ENCODE measurements around the gene EFNA1.
A peak's percentile ranks its signal among the peaks of the same experiment; 100 is the strongest.
"Not testable (repeated sequence)": the region's sequence is repeated elsewhere in the genome, so short reads cannot be mapped to it uniquely, and the experiment has no call there.

The EFNA1 gene

DNA sequence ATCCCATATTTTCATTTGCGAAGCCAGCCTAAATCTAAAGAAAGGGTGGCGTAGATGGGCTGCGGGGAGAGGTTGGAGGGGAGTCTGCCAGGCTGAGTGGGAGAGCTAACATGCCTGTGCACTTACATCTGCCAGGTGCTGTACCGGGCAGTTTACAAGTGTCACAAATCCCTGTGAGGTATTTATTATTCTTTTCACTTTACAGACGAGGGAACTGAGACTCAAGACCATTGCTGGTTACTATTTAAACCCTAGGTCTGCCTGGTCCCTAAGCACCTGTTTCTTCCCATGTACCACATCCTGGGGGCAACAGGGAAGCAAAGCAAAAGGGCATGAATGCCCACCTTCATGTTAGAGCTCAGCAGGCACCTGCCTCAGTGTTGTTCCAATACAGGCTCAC is 19.4 kb upstream of the EFNA1 start:
- no peaks in the 10 kb centered on the region for H3K4me1 Mint-ChIP-seq (ENCODE audit: low read depth)
- no peaks in the 10 kb centered on the region for H3K9me3 Mint-ChIP-seq
- no peak overlapping the region for H3K4me3 Mint-ChIP-seq
- H3K36me3 Mint-ChIP-seq (ENCODE audit: low read depth) = no peaks in the 10 kb centered on the region
- H3K27me3 Mint-ChIP-seq = no peaks in the 10 kb centered on the region
- no peak overlapping the region for H3K27ac Mint-ChIP-seq

DNA sequence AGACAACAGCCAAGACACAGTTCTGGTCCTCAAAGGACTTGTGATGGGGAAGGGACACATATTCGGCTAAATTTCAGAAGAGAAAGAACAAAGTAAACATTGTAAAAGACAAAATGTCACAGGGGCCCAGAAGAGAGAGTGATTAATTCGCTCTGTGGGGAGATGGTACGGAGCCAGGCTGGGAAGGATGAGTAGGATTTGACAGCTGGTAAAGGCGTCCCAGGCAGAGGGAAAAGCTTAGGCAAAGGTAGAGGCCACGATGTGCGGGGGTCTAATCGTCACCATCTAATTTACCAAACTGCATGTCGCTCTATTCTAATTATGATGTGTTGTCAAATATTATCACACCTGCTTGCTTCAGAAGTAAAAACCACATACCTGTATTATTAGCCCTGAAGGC is 17.3 kb upstream of the EFNA1 start:
- H3K4me3 Mint-ChIP-seq = no peak overlapping the region
- no peaks in the 10 kb centered on the region for H3K9me3 Mint-ChIP-seq

DNA sequence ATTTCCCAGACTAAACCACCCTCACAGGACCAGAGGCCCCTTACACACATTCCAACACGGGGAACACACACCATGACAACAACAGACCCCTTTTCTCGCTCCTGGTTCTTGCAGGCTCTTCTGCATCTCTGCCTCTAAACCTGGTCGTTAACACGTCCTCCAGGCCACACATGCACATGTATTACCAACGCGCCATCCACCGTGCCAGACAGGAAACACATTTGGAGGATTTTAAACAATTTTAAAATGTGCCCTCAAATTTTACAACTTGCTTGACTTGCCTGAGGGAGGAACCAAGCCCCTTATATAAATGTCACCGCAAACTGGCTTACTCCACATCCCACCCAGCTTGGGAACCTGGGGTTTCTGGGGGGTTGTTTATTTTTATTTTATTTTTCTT is 16.9 kb upstream of the EFNA1 start:
- Mint-ChIP-seq H3K4me1 (ENCODE audit: low read depth) (no peaks in the 10 kb centered on the region), H3K9me3 (no peaks in the 10 kb centered on the region), H3K4me3 (no peak overlapping the region), H3K27ac (no peak overlapping the region), H3K36me3 (ENCODE audit: low read depth) (no peaks in the 10 kb centered on the region), H3K27me3 (no peaks in the 10 kb centered on the region)

More for the DNA sequence above, 17.3 kb upstream of the EFNA1 start:
- Mint-ChIP-seq H3K27ac (no peak overlapping the region), H3K4me1 (ENCODE audit: low read depth) (no peaks in the 10 kb centered on the region), H3K27me3 (no peaks in the 10 kb centered on the region), H3K36me3 (ENCODE audit: low read depth) (no peaks in the 10 kb centered on the region)

DNA sequence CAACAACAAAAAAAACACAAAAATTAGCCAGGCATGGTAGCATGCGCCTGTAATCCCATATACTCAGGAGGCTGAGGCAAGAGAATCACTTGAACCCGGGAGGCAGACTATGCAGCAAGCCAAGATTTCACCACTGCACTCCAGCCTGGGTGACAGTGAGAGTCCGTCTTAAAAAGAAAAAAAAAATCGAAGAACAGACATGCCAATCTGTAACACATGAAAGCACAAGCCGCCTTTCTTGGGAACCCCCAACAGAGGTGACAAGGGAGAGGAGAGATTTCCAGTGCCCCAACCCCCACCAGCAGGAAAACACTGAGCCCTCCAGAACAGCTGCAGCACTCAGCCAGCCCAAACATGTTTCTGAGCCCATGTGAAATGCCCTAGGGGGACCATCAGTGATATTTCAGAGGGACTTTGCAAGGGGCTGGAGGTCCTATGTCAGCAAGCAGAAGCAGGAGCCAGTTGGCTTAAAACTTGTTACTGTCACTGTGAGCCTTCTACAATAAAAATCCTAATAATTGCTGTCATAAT is 14.2 kb upstream of the EFNA1 start:
- H3K4me3 Mint-ChIP-seq = no peak overlapping the region
- H3K9me3 Mint-ChIP-seq = no peaks in the 10 kb centered on the region
- H3K36me3 Mint-ChIP-seq (ENCODE audit: low read depth) = no peaks in the 10 kb centered on the region
- no peaks in the 10 kb centered on the region for H3K27me3 Mint-ChIP-seq
- H3K27ac Mint-ChIP-seq = no peak overlapping the region
- no peaks in the 10 kb centered on the region for H3K4me1 Mint-ChIP-seq (ENCODE audit: low read depth)

DNA sequence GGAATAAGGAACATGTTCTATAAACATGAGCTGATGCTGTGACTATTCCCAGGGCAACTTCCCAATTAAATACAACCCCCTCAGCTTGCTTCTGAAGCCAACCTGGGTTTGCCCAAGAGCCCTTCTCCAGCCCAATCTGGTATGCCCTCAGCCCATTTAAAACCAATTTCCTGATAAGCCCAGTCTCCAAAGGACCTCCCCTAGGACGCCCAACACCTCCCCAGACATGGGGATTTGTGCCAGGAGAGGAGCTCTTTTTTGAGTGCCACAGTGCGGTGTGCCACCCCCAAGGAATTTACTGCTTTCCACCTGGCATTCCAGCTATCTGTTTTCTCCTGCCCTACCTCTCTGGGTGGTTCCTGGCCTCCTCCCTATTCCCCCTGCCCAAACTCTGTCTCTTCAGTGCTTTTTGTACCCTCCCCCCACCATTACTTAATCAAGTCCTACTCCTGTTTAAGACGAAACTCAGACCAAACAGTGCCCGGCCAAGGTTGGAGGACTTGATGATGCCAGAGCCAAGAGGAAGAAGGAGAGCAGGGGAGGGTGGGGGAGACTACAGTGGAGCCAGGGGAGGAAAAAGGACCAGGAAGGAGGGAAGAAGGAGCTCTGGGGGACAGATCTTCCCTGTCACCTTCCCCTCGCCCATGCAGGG is 11.4 kb upstream of the EFNA1 start:
- H3K36me3 Mint-ChIP-seq (ENCODE audit: low read depth) = no peaks in the 10 kb centered on the region
- H3K27me3 Mint-ChIP-seq = no peaks in the 10 kb centered on the region
- H3K27ac Mint-ChIP-seq = no peak overlapping the region
- no peaks in the 10 kb centered on the region for H3K9me3 Mint-ChIP-seq
- no peak overlapping the region for H3K4me3 Mint-ChIP-seq
- H3K4me1 Mint-ChIP-seq (ENCODE audit: low read depth) = no peaks in the 10 kb centered on the region

DNA sequence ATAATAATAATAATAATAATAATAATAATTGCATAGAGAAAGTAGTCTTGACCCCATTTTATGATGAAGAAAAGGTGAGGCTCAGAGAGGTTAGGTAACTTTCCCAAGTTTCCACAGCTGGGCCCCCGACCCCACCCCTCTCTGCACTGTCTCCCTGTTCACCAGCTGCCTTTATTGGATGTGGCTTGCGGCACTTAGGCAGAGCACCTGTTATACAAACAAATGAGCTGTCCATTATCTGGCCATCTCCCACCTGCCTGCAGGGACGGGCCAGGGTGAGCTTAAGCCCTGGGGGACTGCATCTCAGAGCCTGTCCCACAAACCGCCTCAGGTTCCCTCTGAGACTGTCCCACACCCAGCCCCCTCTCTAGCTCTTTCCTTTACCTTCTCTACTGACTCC is 10.1 kb upstream of the EFNA1 start:
- H3K4me1 Mint-ChIP-seq (ENCODE audit: low read depth) = no peaks in the 10 kb centered on the region
- no peak overlapping the region for H3K4me3 Mint-ChIP-seq
- H3K27me3 Mint-ChIP-seq = no peaks in the 10 kb centered on the region
- no peaks in the 10 kb centered on the region for H3K9me3 Mint-ChIP-seq
- H3K36me3 Mint-ChIP-seq (ENCODE audit: low read depth) = no peaks in the 10 kb centered on the region
- H3K27ac Mint-ChIP-seq = no peak overlapping the region

DNA sequence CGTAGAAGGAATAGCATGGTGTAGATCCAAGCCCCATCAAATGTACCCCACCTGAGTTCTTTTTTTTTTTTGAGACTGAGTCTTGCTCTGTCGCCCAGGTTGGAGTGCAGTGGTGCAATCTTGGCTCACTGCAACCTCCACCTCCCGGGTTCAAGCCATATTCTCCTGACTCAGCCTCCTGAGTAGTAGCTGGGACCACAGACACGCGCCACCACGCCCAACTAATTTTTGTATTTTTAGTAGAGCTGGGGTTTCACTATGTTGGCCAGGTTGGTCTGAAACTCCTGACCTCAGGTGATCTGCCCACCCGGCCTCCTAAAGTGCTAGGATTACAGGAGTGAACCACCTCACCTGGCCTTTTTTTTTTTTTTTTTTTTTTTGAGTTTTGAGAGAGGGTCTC is 9.6 kb upstream of the EFNA1 start:
- H3K4me1 Mint-ChIP-seq (ENCODE audit: low read depth); H3K36me3 Mint-ChIP-seq (ENCODE audit: low read depth); H3K27me3 Mint-ChIP-seq; H3K27ac Mint-ChIP-seq; H3K9me3 Mint-ChIP-seq; H3K4me3 Mint-ChIP-seq: not testable (repeated sequence)

DNA sequence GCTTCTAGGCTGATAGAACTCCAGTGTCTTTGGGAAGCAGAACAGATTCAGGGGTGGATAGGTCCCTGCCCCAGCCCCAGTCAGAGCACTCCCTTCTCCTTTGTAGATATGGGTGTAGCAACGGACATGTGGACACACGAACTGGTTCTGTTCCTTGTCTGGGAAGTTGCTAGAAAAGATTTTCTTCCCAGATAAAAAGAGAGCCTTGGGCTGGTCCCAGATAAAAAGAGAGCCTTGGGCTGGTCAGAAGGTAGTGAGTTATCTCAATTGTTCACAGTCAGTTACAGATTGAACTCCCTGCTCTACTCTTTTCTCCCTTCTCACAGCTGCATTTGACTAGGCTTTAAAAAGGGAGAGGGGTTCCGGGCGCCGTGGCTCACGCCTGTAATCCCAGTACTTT is 7.4 kb upstream of the EFNA1 start:
- Mint-ChIP-seq H3K27me3 (no peaks in the 10 kb centered on the region), H3K4me3 (no peak overlapping the region), H3K9me3 (no peaks in the 10 kb centered on the region), H3K27ac (no peak overlapping the region), H3K36me3 (ENCODE audit: low read depth) (no peaks in the 10 kb centered on the region), H3K4me1 (ENCODE audit: low read depth) (no peaks in the 10 kb centered on the region)

DNA sequence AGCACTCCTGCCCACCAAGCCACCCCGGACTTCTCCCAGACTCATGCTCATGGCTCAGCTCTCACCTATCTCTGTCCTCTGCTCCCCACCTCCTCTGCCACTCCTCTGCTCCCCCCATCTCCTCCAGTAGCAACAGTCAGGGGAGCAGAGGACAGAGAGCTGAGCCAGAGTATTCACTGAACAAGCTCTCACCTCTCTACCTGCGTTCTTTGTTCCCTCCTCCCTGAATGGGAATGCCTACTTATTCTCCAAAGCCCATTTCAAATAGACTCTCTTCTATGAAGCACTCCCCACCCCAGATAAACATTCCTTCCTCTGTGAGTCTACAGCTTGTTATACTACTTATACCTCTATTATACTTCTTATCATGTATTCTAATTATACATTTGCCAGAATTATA is 6.4 kb upstream of the EFNA1 start:
- Mint-ChIP-seq H3K4me3 (no peak overlapping the region), H3K36me3 (ENCODE audit: low read depth) (no peaks in the 10 kb centered on the region), H3K27ac (no peak overlapping the region), H3K9me3 (no peaks in the 10 kb centered on the region), H3K4me1 (ENCODE audit: low read depth) (peaks cover 3% of the 10 kb centered on the region), H3K27me3 (no peaks in the 10 kb centered on the region)

DNA sequence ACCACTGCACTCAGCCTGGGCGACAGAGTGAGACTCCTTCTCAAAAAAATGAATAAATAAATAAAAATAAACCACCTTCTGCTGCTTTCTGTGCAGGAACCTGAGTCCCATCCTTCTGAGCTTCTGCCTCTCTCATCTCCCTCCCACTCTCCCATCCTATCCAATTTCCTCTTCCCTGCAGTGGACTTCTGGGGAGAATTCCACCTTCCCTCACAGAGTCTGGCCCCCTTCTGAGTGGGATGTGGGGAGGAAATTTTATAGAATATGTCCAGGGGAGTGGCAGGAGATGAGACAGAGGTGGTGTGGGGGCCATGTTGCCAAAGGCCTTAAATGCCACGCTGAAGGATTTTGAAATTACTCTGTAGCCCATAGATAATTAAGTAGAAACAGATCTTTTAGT is 5.4 kb upstream of the EFNA1 start:
- H3K36me3 Mint-ChIP-seq (ENCODE audit: low read depth) = no peaks in the 10 kb centered on the region
- H3K27ac Mint-ChIP-seq = no peak overlapping the region
- peaks cover 7% of the 10 kb centered on the region for H3K27me3 Mint-ChIP-seq
- no peak overlapping the region for H3K4me3 Mint-ChIP-seq
- H3K4me1 Mint-ChIP-seq (ENCODE audit: low read depth) = peaks cover 10% of the 10 kb centered on the region
- no peaks in the 10 kb centered on the region for H3K9me3 Mint-ChIP-seq

DNA sequence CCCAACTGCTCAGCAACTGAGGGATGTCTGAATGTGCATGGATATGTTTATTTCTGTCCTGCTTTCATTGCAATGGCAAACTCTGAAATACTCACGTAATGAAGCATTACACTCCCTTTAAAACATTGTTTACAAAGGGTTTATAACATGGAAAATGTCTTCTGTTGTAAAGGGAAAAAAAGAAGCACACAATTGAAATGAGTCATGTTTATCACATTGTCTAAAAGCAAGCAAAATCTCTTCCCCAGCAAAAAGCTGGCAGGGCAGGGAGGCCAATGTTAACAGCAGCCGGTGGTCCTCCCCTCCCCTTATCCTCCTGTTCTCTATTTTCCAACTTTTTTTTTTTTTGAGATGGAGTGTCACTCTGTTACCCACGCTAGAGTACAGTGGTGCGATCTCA is 3.9 kb upstream of the EFNA1 start:
- H3K4me3 Mint-ChIP-seq = no peak overlapping the region
- no peaks in the 10 kb centered on the region for H3K9me3 Mint-ChIP-seq
- H3K27ac Mint-ChIP-seq = no peak overlapping the region
- no peaks in the 10 kb centered on the region for H3K36me3 Mint-ChIP-seq (ENCODE audit: low read depth)
- H3K4me1 Mint-ChIP-seq (ENCODE audit: low read depth) = peaks cover 23% of the 10 kb centered on the region
- H3K27me3 Mint-ChIP-seq = peaks cover 16% of the 10 kb centered on the region

DNA sequence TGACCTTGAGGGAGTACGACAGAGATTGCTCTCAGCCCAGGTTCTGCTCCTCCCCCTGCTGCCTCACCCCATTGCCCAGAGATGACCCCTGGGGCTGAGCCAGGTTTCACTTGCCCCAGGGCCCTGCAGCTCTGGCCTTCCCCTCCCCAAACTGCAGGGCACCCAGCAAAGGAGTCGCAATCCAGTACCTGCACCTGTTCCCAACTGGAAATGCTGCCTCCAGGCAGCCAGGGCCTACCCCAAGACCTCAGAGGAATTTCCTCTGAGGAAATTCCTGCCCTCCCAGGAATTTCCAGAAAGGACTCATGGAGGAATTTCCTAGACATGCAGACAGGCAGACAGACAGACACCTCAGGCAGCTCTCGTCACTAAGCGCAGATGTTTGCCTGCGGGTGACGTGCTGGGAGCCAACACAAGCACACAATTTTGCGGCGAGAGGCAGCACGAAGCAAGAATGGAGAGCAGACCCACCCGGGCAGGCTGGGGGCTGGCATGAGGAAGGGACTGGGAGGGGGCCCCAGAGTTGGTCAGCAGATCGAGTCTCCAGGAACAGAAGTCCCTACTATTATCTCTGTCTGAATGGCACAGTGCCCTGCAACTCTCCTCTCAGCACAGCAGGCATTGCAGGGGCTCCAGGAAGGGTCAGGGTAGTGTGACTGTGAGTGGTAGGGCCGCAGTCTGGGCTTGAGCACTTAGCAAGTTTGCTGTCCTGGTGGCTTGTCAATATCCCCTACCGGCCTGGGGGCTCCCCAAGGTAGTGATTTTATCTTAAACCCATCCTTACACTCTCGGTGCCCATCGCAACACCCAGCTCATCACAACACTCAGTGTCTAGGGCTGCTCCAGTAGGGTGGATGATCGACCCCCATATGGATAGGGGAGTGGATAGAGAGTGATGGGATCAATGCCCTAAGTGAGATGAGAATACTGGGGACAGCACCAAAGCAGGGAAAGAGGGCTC is 2.9 kb upstream of the EFNA1 start:
- no peaks in the 10 kb centered on the region for H3K9me3 Mint-ChIP-seq
- H3K27ac Mint-ChIP-seq = no peak overlapping the region
- H3K4me3 Mint-ChIP-seq = no peak overlapping the region
- H3K4me1 Mint-ChIP-seq (ENCODE audit: low read depth) = peaks cover 33% of the 10 kb centered on the region
- no peaks in the 10 kb centered on the region for H3K36me3 Mint-ChIP-seq (ENCODE audit: low read depth)
- peaks cover 16% of the 10 kb centered on the region for H3K27me3 Mint-ChIP-seq

DNA sequence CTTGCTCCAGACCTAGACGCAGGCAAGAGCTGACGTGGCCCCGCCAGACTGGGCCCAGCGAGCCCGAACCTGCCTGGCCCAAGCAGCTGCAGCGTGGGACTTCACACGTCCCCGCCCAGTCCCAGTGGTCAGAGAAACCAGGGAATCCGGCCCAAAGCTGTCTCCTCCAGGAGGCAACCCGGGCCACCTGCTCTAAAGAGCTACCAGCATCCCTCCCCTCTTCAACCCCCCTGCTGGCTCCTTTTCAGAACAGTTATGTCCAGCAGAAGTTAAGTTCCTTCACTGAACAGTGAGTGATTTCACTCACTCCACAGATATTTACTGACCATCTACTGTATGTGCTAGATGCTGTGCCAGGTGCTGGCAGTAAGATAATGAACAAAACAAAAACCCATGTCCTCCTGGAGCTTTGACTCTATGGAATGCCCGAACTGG is 2.1 kb upstream of the EFNA1 start:
- H3K36me3 Mint-ChIP-seq (ENCODE audit: low read depth) = no peaks in the 10 kb centered on the region
- H3K4me1 Mint-ChIP-seq (ENCODE audit: low read depth) = peaks cover 36% of the 10 kb centered on the region
- no peaks in the 10 kb centered on the region for H3K9me3 Mint-ChIP-seq
- H3K27me3 Mint-ChIP-seq = peaks cover 16% of the 10 kb centered on the region
- H3K27ac Mint-ChIP-seq = no peak overlapping the region
- H3K4me3 Mint-ChIP-seq = no peak overlapping the region

DNA sequence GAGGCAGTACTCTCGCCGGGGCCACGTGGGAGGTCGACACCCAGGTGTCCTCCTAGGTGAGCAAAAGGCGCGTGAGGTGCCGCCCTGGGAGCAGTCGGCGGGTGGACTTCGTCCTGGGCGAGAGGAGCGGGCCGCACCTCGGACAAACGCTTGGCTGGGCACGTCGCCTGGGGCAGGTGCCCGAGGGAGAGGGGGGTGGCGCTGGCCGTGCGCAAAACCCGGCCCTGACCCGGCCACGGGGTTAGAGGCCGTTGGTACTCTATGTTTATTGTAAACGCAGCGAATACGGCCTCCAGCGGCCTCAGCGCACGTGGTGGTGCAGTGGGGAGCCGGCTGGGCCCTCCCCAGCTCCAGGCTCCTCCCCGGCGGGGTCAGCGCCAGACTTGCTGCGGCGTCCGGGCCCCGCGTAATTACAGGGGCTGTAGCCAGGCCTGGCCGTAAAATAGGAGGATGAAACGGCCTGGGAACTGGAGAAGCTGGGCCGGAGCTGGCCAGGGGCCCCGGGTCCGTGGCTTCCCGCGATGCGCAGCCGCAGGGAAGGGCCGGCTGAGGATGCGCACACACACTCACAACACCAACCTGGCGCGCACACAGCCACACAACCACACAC is 1.6 kb upstream of the EFNA1 start:
- Mint-ChIP-seq H3K4me1 (ENCODE audit: low read depth) (peaks cover 36% of the 10 kb centered on the region), H3K9me3 (no peaks in the 10 kb centered on the region), H3K4me3 (peak overlapping the region; percentile 65), H3K27ac (no peak overlapping the region), H3K27me3 (peaks cover 16% of the 10 kb centered on the region), H3K36me3 (ENCODE audit: low read depth) (no peaks in the 10 kb centered on the region)

DNA sequence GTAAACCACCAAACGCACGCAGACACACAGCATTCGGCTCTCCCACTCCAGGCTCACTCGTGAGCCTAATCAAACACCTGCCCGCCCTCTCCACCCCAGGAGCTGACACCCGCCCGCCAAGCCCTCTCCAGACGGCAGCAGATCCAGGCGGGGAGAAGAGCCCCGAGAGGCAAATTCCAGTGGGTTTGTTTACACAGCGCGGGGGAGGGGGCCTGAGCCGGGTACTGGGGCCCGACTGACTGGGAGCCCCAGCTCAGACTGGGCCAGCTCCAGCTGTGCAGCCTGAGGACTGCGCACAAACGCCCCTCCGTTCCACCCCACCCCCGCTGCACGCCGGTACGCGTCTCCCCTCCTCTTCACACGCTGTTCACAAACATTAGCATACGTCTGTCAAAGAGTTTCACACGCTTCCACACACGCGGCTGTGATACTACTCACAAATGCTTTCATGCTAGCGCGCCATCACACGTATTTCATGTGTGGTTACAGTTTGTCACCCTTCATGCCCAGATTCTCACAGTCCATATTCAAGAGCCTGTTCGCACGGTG is 1.0 kb upstream of the EFNA1 start:
- Mint-ChIP-seq H3K9me3 (no peaks in the 10 kb centered on the region), H3K27ac (peak overlapping the region; percentile 4), H3K36me3 (ENCODE audit: low read depth) (no peaks in the 10 kb centered on the region), H3K4me1 (ENCODE audit: low read depth) (peaks cover 36% of the 10 kb centered on the region), H3K27me3 (peaks cover 16% of the 10 kb centered on the region), H3K4me3 (peak overlapping the region; percentile 65)
